GM11168 (cell line): ENCODE measurements around the gene UAP1.

ENCODE experiments used
- in situ Hi-C: fragments of 300-500 bp; cut with MboI; formaldehyde crosslinking; loops from one replicate; pipeline ENCODE4 v1.12.0; 2022; ENCODE audit warnings: low sequenced_read_pairs; ENCODE audit not compliant: unreplicated experiment

Gene UAP1

DNA sequence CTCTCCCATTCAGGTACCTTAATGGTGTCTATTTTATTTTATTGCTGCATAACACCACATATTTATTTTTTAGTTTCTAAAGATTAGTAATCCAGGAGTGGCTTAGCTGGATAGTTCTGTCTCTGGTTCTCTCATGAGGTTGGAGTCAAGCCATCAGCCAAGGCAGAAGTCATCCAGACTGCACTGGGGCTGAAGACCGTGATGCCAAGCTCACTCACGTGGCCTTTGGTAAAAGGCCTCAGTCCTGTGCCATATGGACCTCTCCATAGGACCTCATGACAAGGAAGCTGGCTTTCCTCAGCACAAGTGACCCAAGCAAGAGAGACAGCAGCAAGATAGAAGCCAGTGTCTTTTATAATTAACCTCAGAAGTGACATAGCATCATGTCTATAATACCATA, 47.8 kb downstream of the UAP1 start:
- in situ Hi-C loops, result no loop called here

DNA sequence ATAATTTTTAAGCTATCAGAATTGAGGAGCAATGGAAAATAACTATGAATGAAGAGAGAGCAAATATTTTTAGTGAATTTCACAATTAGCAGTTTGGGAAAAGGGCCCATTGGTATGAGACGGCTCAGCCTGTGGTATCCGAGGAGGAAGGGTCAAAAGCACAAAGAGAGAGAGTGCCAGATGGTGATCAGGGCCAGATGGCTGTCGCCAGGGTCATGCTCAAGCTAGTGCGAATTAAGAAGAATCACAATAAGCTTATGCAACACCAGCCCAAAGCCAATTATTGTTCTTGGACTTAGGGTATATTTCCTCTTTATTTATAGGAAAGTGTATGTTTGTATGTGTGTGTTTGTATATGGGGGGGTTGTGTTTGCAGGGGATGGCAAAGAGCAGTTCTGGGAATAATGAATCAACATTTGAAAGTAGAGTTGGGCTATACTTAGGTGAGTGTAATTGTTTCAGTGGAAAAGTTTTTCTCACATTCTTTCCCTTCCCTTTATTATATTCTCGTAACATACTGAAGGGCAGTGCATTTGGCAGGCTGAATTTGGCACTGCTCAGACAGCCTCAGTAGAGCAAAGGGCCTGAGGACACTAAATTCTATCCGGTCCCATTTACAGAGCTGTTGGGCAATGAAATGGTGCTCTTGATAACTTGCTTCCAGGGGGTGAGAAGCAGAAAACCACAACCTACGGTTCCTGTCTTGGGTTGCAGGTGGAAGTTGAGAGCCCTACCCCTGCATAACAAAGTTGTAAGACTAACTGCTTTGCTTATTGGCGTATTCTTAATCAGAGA, 51.3 kb downstream of the UAP1 start:
- in situ Hi-C loops, result no loop called here

- in situ Hi-C loops, result no loop called here
These were observed 55.3 kb downstream of the UAP1 start for GRCh38 chr1:162616848-162617247.

DNA sequence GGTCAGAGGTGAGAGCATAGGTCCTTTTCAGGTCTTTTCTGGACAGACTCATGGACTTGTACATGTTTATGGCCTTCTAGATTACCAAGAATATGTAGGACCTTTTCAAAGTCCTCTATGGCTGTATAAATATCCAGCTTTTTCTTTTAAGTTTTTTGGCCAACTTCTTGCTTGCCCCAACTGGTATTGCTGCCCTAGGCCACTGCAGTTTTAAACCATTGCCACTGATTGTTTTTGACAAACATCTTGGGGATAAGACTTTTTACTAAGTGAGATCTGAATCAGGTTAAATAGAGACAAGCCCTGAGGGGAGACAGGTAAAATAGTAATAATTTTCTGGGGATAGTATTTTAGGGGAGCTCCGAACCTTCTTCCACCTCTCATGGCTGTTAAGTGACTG, 56.0 kb downstream of the UAP1 start:
- in situ Hi-C loops, result no loop called here

DNA sequence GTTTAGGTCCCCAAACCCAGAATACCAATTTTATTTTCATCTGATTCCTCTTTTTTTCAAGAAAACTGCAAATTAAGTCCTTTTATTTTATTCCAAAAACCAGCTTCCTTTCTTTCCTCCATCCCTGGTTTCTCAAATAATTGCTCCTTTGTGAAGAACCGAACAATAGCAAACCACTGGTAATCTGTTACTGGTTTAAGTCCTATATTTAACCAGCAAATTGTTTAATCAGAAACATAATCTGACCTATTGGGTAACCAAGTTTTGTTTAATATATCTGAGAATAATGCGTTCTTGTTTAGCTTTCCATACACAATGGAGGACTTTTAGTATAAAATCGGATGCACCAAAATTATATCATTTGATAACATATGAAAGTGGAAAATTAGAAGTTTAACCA, 57.6 kb downstream of the UAP1 start:
- in situ Hi-C loops, result no loop called here

GRCh38 chr1:162621256-162621655, 59.7 kb downstream of the UAP1 start:
- in situ Hi-C loops, result no loop called here

DNA sequence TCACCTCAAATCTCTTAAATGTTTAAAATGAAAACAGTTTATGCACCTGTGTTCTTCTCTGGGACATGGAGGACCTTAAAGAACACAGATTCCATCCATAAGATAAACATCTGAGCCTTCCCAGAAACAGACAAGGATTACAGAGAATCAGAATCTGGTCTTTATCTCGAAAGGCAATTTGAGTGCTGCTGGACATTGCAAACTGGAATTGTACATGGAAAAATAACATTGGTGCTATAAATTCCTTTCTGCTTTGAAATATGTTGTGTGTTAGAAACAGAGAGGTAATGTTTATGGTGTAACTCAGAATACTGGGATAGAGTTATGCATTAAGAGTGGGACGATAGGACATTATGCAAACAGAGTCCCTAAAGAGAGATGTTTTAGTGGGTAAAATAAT, 64.2 kb downstream of the UAP1 start:
- in situ Hi-C loops, result loop anchor here (25.0 kb wide), 1 partner anchor 162 kb away; the partner anchor contains the start of gene HSD17B7

GRCh38 chr1:162626094-162626493, 64.6 kb downstream of the UAP1 start:
- in situ Hi-C loops, result loop anchor here (25.0 kb wide), 1 partner anchor 161 kb away; the partner anchor contains the start of gene HSD17B7

- in situ Hi-C loops, result loop anchor here (25.0 kb wide), 1 partner anchor 161 kb away; the partner anchor contains the start of gene HSD17B7
These were observed 65.2 kb downstream of the UAP1 start for GRCh38 chr1:162626761-162627160.

GRCh38 chr1:162627662-162628296, 66.3 kb downstream of the UAP1 start:
- in situ Hi-C loops, result loop anchor here (25.0 kb wide), 1 partner anchor 160 kb away; the partner anchor contains the start of gene HSD17B7

DNA sequence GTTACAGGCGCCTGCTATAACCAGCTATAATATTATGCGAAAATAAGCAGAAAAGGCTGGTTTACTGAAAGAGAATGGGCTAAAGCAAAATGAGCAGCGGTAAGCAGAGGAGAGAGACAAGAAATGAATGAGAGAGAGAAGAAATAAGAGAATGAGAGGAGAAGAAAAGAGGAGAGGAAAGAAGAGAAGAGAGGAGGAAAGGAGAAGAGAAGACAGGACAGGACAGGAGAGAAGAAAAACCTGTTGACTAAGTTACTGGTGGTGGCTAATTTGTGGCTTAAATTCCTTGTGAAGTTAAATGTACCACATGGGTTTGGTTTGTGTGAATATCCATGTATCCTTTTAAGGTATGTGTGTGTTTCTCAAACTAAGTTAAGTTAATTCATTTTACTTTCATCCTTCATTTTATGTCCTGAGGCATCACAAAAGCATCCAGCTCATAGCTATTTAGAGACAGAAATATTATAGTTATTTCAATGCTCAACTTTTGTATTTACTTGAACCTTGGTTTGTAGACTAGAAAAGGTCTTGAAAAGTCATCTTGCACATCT, 67.6 kb downstream of the UAP1 start:
- in situ Hi-C loops, result loop anchor here (25.0 kb wide), 1 partner anchor 158 kb away; the partner anchor contains the start of gene HSD17B7

- in situ Hi-C loops, result loop anchor here (25.0 kb wide), 1 partner anchor 158 kb away; the partner anchor contains the start of gene HSD17B7
These were observed 68.1 kb downstream of the UAP1 start for GRCh38 chr1:162629651-162630050.

- in situ Hi-C loops, result loop anchor here (25.0 kb wide), 1 partner anchor 156 kb away; the partner anchor contains the start of gene HSD17B7
These were observed 70.1 kb downstream of the UAP1 start for GRCh38 chr1:162631546-162632191.

DNA sequence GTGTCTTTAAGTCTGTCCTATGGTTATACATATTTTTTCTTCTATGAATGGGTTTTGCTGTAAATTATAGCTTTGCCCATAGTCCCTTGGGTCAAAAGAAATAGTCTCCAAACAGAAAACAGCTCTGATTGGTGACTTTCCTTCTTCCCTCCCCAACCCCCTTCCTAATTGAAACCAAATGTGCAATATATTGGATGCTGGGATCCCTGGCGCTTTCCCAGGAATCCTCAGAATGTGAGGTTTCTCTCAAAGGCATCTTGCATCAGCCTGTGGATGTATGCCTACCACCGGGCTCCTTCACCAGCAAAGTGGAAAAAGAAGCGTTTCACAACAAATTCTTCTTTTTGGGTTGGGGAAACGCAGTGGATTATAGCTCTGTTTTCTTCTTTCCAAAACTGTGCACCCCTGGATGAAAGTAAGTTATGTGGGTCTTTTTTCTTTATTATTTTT, 70.7 kb downstream of the UAP1 start, which contains the start of gene DDR2:
Gene DDR2 (plus strand): TSS at position 248 of the 450 bp plus-strand sequence. CDS start 86,600 bp downstream, outside the sequence.
- in situ Hi-C loops, result loop anchor here (25.0 kb wide), 1 partner anchor 155 kb away; the partner anchor contains the start of gene HSD17B7

DNA sequence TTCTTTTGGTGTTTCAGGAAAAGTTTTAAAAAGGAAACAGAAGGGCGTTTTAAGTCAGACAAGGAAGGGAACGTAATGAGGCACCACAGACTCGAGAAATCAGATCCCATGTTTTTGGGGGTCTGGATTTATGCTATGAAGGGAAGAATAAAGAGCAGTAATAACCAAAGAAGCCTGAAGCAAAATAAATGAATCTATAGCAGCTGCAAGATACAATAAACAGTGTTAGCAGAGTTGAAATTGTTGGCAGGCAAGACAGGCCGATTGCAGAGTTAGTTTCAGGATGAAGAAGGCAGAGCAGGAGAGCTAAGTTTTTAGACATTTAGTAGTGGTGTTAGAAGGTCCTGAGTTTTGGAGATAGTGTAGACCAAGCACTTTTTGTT, 71.2 kb downstream of the UAP1 start:
- in situ Hi-C loops, result loop anchor here (25.0 kb wide), 1 partner anchor 155 kb away; the partner anchor contains the start of gene HSD17B7

DNA sequence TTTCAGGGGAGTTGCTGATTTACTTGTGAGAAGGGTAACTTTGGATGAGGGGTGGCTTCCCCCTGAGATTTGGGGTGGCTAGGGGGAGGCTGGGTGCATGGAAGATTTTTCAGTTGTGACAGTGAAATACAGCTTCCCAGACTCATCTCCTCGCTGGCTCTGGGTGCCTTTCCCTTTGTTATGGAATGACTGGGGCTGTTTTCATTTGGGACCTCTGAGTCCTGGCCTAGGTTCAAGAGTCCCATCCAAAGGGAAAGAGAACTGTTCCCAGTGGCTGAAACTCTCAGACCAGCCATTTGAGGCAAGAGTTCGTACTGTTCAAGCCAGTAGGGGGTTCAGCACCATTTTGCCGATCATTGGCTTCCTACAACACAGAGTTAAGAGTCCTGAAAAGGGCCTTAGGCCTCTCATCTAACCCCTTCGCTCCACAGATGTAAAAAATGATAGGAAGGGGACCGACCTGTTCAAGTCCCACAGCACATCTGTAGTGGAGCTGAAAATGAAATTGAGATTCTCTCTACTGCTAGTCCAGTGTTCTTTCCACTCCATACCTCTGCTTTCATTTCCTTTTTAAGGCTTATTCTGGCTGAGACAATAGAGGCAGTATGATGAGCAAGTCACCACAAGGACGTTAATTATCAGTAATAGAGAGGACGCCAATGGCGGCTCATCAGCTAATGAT, 71.7 kb downstream of the UAP1 start:
- in situ Hi-C loops, result loop anchor here (25.0 kb wide), 1 partner anchor 154 kb away; the partner anchor contains the start of gene HSD17B7

- in situ Hi-C loops, result loop anchor here (25.0 kb wide), 1 partner anchor 152 kb away; the partner anchor contains the start of gene HSD17B7
These were observed 73.9 kb downstream of the UAP1 start for GRCh38 chr1:162635418-162635817.

DNA sequence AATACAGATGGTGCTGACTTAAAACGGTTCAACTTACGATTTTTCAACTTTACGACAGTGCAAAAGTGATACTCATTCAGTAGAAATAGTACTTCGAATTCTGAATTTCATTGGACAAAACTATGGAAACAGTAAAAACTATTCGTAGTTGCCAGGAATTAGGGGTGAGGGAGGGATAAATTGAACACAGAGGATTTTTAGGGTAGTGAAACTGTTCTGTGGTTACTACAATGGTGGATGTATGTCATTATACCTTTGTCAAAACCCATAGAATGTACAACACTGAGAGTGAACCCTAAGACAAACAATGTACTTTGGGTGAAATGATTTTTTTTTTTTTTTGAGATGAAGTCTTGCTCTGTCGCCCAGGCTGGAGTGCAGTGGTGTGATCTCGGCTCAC, 78.2 kb downstream of the UAP1 start:
- in situ Hi-C loops, result loop anchor here (25.0 kb wide), 1 partner anchor 148 kb away; the partner anchor contains the start of gene HSD17B7

DNA sequence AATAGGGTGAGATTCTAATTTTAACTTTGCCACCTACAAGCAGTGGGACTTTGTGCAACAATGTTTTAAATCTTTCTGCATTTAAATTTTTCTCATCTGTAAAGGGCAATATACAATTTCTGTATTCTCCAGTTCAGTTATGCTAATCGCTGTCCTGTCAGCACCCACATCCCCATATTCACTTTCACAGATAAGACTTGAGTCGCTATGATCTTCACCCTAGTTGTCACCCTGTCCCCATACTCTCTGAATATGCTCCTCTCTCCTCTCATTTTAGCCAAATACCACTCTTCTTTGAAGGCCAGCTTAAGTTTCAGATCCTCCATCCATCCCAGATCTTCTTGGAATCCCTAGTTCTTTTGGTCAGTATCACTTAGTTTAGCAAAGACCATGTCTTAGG, 79.6 kb downstream of the UAP1 start:
- in situ Hi-C loops, result loop anchor here (25.0 kb wide), 1 partner anchor 146 kb away; the partner anchor contains the start of gene HSD17B7
